NCI-H187 (cell line): Measurements from ENCODE around the gene OR6F1.
"Not testable (repeated sequence)": the region's sequence is repeated elsewhere in the genome, so short reads cannot be mapped to it uniquely, and the experiment has no call there.

Source experiments
- DNase-seq, 2 experiments: peaks; one replicate each; lab custom pipeline; 2025; lab: John Stamatoyannopoulos, UW

The OR6F1 gene

GRCh38 chr1:247716546-247716945, at the start of gene OR6F1:
Gene OR6F1 (minus strand): TSS chr1:247716646. CDS start chr1:247712755, 3,891 bp downstream.
- DNase-seq = no peak

DNA sequence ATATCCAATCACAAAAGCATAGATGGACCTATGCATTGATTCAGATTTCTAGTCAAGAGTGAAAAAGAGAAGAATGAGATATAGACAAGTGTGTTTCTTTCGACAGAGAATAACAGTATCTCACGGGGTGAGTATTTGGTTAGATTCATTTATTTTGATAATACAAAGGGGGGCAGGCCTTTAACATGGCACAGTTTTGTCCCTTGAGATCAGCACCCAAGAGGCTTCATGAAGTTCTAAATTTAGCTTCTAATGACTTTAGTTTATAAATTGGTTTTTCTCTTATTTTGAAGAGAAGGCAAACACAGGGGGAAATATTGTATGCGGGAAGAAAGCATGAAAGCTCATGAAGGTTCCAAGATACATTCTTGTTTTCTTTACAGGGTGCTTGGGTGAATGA, 44.0 kb upstream of the OR6F1 start, which contains the start of gene OR1C1:
OR1C1 (minus strand) TSS at position 101 of the 400 bp plus-strand sequence. CDS start 2,150 bp downstream, outside the sequence.
- no peak for DNase-seq

DNA sequence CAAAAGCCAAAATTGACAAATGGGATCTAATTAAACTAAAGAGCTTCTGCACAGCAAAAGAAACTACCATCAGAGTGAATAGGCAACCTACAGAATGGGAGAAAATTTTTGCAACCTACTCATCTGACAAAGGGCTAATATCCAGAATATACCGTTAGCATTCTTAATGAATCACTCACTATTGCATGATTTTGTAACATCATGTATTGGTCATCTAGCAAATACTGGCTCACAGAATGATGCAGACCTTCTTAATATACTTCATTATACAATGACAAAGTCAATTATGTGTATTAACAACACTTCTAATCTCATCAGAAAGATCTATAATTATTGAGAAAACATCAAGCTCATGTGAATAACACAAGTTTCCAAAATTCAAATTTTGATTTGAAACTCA, 37.9 kb upstream of the OR6F1 start:
- not testable (repeated sequence) for DNase-seq

GRCh38 chr1:247749870-247750269, 33.4 kb upstream of the OR6F1 start:
- DNase-seq = no peak

DNA sequence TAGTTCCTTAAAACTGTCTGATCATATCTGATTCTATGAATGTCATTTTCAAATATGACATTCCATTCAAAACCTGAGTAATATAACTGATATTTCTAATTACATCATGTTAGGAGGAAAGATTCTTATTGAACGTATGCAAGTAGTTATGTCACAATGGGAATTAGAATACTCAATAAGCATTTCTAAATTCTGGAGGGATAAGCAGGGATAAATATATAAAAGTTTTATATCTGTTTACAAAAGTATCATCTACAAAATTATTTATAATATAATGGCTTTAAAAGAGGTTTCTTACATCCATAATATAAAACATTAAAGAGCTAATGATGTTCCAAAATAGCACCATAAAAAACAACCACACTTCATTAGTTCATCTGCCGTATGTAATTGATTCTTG, 31.6 kb upstream of the OR6F1 start, which contains the start of gene OR14A2:
OR14A2 (minus strand) TSS at position 101 of the 400 bp plus-strand sequence.
- DNase-seq = no peak

DNA sequence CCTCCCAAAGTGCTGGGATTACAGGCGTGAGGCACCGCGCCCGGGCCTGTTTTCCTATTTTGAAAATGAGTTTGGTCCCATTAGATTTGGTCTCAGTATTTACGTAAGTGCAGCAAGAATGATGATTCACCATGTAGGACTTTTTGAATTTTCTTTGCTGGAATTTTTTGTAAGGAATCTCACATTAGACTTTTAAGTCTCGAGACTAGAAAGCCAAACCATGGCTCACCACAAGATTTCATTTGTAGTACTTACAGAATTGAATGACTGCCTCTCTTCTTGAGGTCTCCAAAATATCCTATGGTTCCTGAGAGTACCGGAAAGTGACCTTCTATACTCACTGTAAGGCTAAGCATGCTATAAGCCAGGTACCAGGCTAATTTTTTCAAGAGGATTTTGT, 31.2 kb upstream of the OR6F1 start:
- DNase-seq = no peak

DNA sequence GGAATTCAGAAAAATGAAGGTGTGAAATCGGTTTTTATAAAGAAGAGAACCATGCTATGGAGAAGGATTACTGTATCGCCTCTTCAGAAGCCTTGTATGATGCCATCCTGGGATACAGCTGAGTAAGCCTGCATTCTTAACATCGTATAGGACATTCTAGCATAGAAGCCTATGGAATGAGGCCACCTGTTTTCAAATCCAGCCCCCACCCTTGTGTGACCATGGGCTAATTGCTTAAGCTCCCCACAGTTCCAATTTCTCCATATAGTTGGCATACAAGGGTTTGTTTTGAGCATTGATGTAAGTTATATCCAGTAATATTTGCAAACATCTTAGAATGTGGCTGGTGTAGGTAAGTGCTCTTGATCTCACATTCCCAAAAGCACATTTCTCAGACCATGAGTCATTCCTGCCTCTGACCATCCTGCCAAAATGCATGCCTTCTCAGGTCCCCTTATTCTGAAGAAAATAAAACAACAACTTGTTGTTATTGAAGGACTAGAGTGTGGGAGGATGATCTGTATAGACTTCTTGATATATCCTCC, 30.0 kb upstream of the OR6F1 start:
- no peak for DNase-seq

GRCh38 chr1:247742215-247742760, 25.8 kb upstream of the OR6F1 start:
- DNase-seq = not testable (repeated sequence)

DNA sequence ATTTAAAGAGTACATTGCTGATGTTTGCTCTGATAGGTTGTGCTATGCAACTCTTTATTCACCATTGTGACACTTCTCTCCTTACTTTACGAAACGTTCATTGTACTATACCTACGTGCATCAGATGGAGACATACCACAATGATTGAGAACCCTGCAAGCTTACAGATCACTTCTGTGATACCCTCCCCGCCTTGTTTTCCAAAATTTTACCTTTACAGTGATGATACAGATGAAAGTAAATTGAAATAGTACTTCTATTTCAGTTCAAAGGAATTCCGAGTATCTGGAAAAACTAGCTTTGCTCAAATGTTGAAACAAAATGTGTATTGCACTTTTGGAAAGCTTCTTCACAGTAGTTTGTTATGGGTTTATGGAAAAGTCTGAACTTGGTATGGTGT, 25.3 kb upstream of the OR6F1 start:
- no peak for DNase-seq

DNA sequence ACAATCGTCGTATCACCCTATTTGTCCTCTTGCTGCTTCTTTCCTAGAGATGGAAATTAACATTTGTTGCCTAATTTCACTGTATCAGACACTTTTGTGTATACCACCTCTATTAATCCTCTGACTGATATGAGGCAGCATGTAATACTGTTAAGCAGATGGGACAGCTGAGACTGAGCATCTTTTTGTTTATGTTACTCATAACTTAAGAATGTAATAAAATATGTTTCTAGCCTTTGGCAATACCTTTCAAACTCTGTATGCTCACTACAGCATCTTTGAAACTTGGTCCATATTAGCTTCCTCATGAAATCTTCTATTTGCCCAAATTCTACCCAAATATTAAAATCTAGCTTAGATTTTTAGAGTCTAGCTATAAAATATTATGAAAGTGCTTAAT, 24.3 kb upstream of the OR6F1 start:
- no peak for DNase-seq

GRCh38 chr1:247738315-247738714, 21.9 kb upstream of the OR6F1 start, which contains the start of gene OR14K1:
Gene OR14K1 (plus strand): TSS chr1:247738615. CDS start chr1:247738615, 0 bp downstream.
- no peak for DNase-seq

- no peak for DNase-seq
These were observed 4.8 kb upstream of the OR6F1 start for GRCh38 chr1:247721222-247721621.

DNA sequence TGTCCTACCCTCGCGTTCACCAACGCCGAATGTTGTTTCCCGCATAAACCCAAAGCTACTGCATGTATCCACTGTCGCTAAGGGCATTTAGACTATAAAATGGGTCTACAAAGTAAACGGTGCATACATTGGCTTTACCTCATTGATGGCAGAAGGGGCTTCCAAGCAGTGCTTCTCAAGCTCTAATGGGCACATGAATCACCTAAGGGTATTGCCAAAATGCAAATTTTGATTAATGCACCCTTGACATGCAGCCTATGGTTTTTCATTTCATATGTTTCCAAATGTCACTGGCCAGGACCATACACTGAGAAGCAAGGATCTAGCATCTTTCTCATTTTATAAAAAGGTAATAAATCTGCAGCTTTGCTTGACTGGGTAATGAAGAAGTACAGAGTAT, 2.7 kb downstream of the OR6F1 start:
- no peak for DNase-seq

GRCh38 chr1:247710681-247711080, 5.8 kb downstream of the OR6F1 start:
- not testable (repeated sequence) for DNase-seq

DNA sequence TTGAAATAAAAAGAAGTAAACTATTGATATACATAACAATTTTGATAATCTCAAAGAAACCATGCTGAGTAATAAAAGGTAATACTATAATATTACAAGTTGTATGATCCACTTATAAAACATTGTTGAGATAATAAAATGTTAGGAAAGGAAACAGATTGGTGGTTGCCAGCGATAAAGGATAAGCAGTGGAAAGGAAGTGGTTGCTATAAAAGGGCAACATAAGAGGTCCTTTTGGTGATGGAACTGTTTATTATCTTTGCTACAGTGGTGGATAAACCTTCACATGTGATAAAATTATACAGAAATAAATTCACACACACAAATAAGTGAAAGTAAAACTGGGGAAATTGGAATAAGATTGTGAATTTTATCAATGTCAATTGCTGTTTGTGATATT, 15.1 kb downstream of the OR6F1 start:
- DNase-seq = no peak

- no peak for DNase-seq
These were observed 35.1 kb downstream of the OR6F1 start for GRCh38 chr1:247681288-247681897.

DNA sequence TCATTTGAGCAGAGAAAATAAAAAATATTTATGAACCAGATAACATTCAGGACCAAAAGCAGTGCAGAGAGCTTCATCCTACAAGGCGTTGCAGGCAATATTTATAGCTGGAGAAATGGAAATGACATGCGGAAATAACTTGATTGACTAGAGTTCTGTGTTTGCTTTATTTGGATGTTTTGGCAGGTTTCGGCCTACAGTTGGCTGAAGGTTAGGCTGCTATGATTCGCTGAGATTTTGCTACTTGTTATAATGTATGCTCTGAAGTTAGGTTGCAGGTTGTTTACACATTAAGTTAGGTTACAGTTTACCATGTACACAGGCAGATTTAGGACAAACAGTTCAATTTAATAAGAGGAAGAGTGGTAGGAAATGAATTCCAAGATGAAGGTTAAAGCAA, 36.3 kb downstream of the OR6F1 start:
- DNase-seq = no peak

DNA sequence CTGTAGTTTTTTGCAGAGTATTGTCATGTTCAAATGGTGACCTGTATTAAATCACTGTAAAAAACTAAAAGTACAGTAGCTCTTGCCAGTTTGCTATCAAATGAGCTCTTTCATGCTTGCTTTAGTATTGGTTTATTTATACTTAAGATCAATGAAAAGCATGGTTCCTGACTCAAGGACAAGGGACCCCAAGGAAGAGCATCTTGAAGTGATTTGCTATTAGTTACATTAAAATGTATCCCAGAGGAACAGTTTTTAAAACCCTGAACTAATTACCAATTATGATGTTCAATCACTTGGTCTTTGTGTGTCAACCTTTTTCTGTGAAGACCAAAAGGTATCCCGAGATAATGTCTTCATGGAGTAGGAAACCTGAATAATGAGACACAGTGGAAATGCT, 36.8 kb downstream of the OR6F1 start, which contains the start of gene OR13G1:
OR13G1 (minus strand) TSS at position 101 of the 400 bp plus-strand sequence. CDS start 6,698 bp downstream, outside the sequence.
- no peak for DNase-seq

DNA sequence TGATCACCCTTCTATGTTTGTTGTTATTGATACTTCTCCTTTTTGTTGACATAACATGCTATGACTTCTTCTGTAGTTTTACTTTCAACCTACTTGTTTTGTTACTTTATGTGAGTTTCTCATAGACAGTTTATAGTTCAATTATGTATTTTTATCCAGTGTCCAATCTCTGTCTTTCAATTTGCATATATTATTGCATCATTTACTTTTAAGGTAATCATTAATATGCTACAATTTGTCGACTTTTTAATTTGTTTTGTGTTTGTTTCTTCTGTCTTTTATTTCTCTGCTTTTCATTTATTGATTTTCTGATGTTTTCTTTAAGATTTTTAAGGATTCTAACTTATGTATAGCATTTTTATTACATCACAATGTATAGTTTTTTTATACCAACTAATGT, 47.2 kb downstream of the OR6F1 start:
- DNase-seq = no peak
